Nephron progenitor cell (in vitro differentiated cells): Measurements from ENCODE around the gene EVA1C.

Experiments
- DNase-seq: peaks from one replicate; pipeline ENCODE4 v3.0.0; 2021
- H3K27ac Mint-ChIP-seq: 2 replicates; pipeline ENCODE4 v1.8.0; 2021; ENCODE audit warnings: mild to moderate bottlenecking, moderate library complexity, mixed read lengths
- H3K27me3 Mint-ChIP-seq: 2 replicates; pipeline ENCODE4 v1.8.0; 2021; ENCODE audit warnings: mild to moderate bottlenecking, low read depth, mixed read lengths; ENCODE audit not compliant: poor library complexity
- H3K36me3 Mint-ChIP-seq: 2 replicates; pipeline ENCODE4 v1.8.0; 2021; ENCODE audit warnings: low read depth, mixed read lengths
- H3K4me1 Mint-ChIP-seq: 2 replicates; pipeline ENCODE4 v1.8.0; 2021; ENCODE audit warnings: mixed read lengths
- H3K4me3 Mint-ChIP-seq: 2 replicates; pipeline ENCODE4 v1.8.0; 2021; ENCODE audit warnings: mild to moderate bottlenecking, moderate library complexity, mixed read lengths
- H3K9me3 Mint-ChIP-seq: 2 replicates; pipeline ENCODE4 v1.8.0; 2021; ENCODE audit warnings: mild to moderate bottlenecking, moderate library complexity, mixed read lengths
- TF ChIP-seq, protein P1 (sequence below): fragments of 200-600 bp; sonication (generic); IDR thresholded peaks from 2 replicates; pipeline ENCODE4 v1.5.0; 2021; ENCODE audit warnings: antibody characterized with exemption

EVA1C gene

DNA sequence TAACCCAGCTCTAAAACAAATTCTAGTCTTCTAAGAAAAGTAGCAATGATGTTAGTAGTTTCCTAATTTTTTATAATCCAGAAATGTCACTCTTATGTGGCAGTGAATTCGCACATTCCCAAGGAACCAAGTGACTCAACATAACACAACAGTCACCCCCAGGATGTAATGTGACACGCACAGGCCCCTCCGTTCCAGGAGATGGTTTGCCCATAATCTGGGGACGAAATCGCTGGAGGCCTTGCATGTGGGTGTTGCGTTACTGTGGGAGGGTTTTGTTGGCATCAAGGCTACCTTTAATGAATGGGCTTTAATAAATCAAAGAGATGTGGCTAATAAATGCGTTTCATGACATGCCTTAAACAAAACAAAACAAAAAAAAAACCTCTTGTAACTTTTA lies 50.9 kb downstream of the EVA1C start:
- Mint-ChIP-seq H3K9me3 (peaks cover 20% of the 10 kb centered on the region), H3K4me1 (peaks cover 6% of the 10 kb centered on the region), H3K27me3 (peaks cover 9% of the 10 kb centered on the region), H3K4me3 (no peak overlapping the region), H3K36me3 (peaks cover 4% of the 10 kb centered on the region), H3K27ac (no peak overlapping the region)
- TF ChIP-seq, protein P1, sequence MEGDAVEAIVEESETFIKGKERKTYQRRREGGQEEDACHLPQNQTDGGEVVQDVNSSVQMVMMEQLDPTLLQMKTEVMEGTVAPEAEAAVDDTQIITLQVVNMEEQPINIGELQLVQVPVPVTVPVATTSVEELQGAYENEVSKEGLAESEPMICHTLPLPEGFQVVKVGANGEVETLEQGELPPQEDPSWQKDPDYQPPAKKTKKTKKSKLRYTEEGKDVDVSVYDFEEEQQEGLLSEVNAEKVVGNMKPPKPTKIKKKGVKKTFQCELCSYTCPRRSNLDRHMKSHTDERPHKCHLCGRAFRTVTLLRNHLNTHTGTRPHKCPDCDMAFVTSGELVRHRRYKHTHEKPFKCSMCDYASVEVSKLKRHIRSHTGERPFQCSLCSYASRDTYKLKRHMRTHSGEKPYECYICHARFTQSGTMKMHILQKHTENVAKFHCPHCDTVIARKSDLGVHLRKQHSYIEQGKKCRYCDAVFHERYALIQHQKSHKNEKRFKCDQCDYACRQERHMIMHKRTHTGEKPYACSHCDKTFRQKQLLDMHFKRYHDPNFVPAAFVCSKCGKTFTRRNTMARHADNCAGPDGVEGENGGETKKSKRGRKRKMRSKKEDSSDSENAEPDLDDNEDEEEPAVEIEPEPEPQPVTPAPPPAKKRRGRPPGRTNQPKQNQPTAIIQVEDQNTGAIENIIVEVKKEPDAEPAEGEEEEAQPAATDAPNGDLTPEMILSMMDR = no peak
- no peak for DNase-seq

DNA sequence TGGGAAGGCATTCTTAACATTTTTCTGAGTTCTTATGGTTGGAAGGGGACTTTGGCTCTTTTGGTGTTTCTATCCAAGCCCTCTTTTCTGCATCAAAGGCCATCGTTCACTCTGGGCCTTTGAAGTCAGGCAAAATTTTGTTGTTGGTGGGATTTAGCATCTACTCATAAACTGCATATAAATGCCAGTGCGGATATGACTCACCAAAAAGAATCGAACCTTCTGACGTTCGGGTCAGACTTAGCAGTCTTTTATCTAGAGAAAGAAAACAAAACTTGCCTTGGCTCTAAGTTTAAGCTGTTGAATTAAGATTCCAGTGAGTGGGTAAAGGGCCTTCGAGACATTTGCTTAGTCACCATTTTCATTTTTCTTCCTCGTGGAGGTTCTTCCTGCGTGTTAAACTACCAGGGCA lies 51.4 kb downstream of the EVA1C start:
- Mint-ChIP-seq H3K27me3 (peaks cover 9% of the 10 kb centered on the region), H3K9me3 (peaks cover 20% of the 10 kb centered on the region), H3K4me1 (peaks cover 4% of the 10 kb centered on the region), H3K36me3 (peaks cover 4% of the 10 kb centered on the region), H3K27ac (peak overlapping the region; percentile 64), H3K4me3 (no peak overlapping the region)
- DNase-seq = no peak
- TF ChIP-seq, protein P1 = no peak

DNA sequence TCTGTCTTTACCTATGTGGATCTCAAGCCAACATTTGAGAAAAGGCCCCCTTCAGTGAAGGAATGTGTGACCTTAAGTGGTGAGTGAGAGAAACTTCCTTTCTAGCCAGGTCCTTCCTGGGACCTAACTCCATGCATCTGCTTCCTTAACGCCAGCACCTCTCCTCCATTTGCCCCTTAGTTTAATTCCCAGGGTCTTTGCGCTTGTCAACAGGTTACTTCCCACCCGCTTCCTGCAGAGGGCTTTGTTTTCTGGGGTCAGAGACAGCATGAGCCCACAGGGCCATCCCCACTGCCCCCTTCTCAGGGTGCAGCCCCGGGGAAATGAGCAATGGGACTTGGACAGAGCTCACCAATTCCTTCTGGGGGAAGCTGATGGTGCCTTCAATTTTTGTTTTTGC lies 54.8 kb downstream of the EVA1C start:
- Mint-ChIP-seq H3K27me3 (peaks cover 5% of the 10 kb centered on the region), H3K4me3 (no peak overlapping the region), H3K9me3 (peaks cover 6% of the 10 kb centered on the region), H3K4me1 (no peaks in the 10 kb centered on the region), H3K27ac (no peak overlapping the region), H3K36me3 (no peaks in the 10 kb centered on the region)
- no peak for DNase-seq
- TF ChIP-seq, protein P1 = no peak

DNA sequence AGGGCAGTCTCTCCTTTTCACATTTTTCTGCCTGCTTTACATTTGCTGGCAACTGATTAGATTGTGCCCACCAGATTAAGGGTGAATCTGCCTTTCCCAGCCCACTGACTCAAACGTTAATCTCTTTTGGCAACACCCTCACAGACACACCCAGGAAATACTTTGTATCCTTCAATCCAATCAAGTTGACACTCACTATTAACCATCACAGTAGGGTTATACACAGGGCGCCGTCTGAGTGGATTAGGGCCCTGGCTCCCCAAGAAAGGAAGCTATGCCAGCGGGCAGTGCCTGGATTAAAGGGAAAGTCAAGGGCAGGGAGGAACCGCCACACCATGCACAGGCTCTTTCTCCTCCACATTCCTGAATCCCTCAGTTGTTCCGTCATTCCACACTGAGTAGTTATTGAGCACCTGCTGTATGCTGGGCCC lies 56.2 kb downstream of the EVA1C start:
- peaks cover 5% of the 10 kb centered on the region for H3K27me3 Mint-ChIP-seq
- no peaks in the 10 kb centered on the region for H3K36me3 Mint-ChIP-seq
- no peak overlapping the region for H3K4me3 Mint-ChIP-seq
- H3K9me3 Mint-ChIP-seq = peaks cover 6% of the 10 kb centered on the region
- TF ChIP-seq, protein P1 = no peak
- no peaks in the 10 kb centered on the region for H3K4me1 Mint-ChIP-seq
- DNase-seq = no peak
- no peak overlapping the region for H3K27ac Mint-ChIP-seq

DNA sequence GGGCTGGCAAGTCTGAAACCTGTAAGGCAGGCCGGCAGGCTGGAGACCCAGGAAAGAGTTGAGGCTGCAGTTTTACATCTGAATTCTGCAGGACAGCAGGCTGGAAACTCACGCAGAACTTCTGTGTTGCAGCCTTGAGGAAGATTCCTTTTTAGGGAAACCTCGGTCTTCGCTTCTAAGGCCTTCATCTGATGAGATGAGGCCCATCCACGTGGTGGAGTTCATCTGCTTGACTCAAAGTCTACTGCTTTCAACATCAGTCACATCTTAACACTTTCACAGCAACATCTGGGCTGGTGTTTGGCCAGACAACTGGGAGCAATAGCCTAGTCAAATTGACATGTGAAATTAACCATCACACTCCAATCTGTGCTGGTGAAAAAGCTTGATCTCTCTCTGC lies 57.1 kb downstream of the EVA1C start:
- no peak for DNase-seq
- Mint-ChIP-seq H3K36me3 (no peaks in the 10 kb centered on the region), H3K27ac (no peak overlapping the region), H3K4me3 (no peak overlapping the region), H3K4me1 (no peaks in the 10 kb centered on the region), H3K27me3 (peaks cover 9% of the 10 kb centered on the region), H3K9me3 (no peaks in the 10 kb centered on the region)
- TF ChIP-seq, protein P1 = no peak

DNA sequence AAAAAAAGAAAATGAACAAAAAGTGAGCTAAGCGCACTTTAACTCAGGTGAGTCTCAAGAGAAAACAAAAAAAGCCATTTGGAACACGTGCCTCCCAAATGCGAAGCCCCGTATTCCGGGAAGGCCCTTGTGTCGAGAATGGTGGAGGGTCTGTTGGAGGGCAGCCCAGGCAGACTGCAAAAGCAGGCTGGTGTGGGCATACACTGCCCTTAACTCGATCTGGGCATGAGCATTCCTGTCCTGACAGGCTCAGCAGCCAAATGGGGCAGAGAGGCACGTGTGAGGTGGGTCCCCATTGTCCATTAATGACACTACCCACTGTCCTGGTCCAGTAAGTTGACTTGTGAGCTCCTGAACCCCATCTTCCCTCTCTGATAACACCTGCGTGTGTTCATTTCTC lies 57.7 kb downstream of the EVA1C start:
- TF ChIP-seq, protein P1 = no peak
- peaks cover 11% of the 10 kb centered on the region for H3K27me3 Mint-ChIP-seq

More for the DNA sequence above, 57.7 kb downstream of the EVA1C start:
- Mint-ChIP-seq H3K27ac (no peak overlapping the region), H3K9me3 (no peaks in the 10 kb centered on the region), H3K4me1 (no peaks in the 10 kb centered on the region), H3K36me3 (no peaks in the 10 kb centered on the region), H3K4me3 (no peak overlapping the region)
- DNase-seq = no peak
